NT2/D1 (cell line): Measurements from ENCODE around the gene MICB.

Experiments
- DNase-seq: peaks from one replicate; pipeline ENCODE4 v3.0.0-alpha.2; 2011; ENCODE audit warnings: low read depth, low spot score
- H3K27me3 ChIP-seq: 2 replicates; pipeline ENCODE4 v1.6.0; 2011; ENCODE audit warnings: mild to moderate bottlenecking; ENCODE audit not compliant: insufficient read length, insufficient read depth
- H3K36me3 ChIP-seq: 2 replicates; pipeline ENCODE4 v1.6.1; 2011; ENCODE audit warnings: mild to moderate bottlenecking, low read length, mixed read lengths; ENCODE audit not compliant: insufficient read depth, insufficient read length
- H3K4me1 ChIP-seq: 2 replicates; pipeline ENCODE4 v1.5.1; 2011; ENCODE audit not compliant: insufficient read depth, insufficient read length
- H3K4me3 ChIP-seq: 2 replicates; pipeline ENCODE4 v1.5.1; 2011; ENCODE audit warnings: low read depth; ENCODE audit not compliant: insufficient read length
- H3K9ac ChIP-seq: 2 replicates; pipeline ENCODE4 v1.6.0; 2011; ENCODE audit warnings: low read depth; ENCODE audit not compliant: insufficient read length
- H3K9me3 ChIP-seq: 2 replicates; pipeline ENCODE4 v1.5.1; 2011; ENCODE audit warnings: mild to moderate bottlenecking, low read length; ENCODE audit not compliant: insufficient read depth
- SUZ12 ChIP-seq: IDR thresholded peaks from 2 replicates; pipeline ENCODE4 v1.6.1; 2011; ENCODE audit not compliant: insufficient read length, insufficient read depth; ENCODE audit errors: extremely low read depth
- YY1 ChIP-seq: IDR thresholded peaks from 2 replicates; pipeline ENCODE4 v1.6.1; 2011; ENCODE audit not compliant: insufficient read length, insufficient read depth
- ZNF274 ChIP-seq: IDR thresholded peaks from 2 replicates; pipeline ENCODE4 v1.6.1; 2011; ENCODE audit warnings: mild to moderate bottlenecking, low read depth, low read length

Gene MICB

DNA sequence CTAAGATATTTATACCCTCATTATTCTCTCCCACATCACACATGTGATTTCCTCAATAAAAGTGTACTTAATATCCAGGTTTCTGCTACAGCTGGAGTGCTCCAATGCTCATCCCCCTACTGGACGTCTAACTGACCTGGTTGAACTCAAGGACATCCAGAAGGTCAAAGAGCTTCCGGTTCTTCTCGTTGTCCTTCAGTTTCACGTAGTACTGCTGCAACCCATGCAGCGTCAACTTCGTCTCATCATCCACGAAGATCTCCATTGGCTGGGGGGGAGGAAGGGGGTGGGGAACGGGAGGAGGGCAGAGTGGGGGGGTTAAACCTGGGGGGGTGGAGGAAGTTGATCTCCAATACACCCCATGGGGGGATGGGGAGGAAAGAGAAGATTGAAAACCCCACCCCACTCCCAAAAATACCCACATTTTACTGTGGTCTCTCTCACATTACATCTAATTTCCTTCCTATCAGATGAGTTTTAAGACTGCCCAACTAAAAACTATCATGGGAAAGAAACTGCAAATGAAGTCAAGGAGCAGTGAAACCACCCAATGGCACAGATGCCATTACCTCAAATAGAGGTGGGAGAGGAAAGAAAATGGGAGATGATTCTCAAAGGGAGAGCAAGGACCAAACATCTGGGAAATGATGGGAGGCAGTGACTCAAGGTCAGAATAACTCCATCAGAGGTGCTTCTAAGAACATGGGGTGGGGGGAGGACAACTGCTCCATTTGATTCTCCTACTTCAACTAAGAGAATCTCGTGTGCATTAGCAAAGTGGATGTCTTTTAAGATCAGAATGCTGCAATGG lies 34.9 kb downstream of the MICB start:
- Histone ChIP-seq H3K36me3 (peaks cover 84% of the 10 kb centered on the region), H3K9me3 (no peaks in the 10 kb centered on the region), H3K4me1 (peaks cover 3% of the 10 kb centered on the region), H3K4me3 (no peak overlapping the region), H3K9ac (no peak overlapping the region), H3K27me3 (no peaks in the 10 kb centered on the region)
- TF ChIP-seq ZNF274: no peak
- no peak for TF ChIP-seq SUZ12
- no peak for TF ChIP-seq YY1
- no peak for DNase-seq

- Histone ChIP-seq H3K9ac (no peak overlapping the region), H3K36me3 (peaks cover 88% of the 10 kb centered on the region), H3K9me3 (no peaks in the 10 kb centered on the region), H3K27me3 (no peaks in the 10 kb centered on the region), H3K4me1 (peaks cover 3% of the 10 kb centered on the region), H3K4me3 (no peak overlapping the region)
- no peak for DNase-seq
- TF ChIP-seq YY1 (no peak), ZNF274 (no peak), SUZ12 (no peak)
Measured at GRCh38 chr6:31533455-31533841, 35.5 kb downstream of the MICB start.

DNA sequence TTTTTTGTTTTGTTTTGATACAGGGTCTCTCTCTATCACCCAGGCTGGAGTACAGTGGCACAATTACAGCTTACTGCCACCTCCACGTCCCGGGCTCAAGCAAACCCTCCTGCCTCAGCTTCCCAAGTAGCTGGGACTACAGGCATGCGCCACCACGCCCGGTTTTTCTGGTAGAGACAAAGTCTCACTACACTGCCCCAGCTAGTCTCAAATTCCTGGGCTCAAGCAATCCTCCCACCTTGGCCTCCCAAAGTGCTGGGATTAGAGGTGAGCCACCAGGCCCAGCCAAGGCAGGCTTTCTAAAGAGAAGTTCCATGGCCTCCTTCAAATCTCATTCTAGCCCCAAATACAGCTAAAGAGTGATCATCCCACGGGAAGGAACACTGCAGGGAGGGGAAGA lies 36.1 kb downstream of the MICB start:
- TF ChIP-seq ZNF274 (no peak), YY1 (no peak), SUZ12 (no peak)
- Histone ChIP-seq H3K4me1 (peaks cover 3% of the 10 kb centered on the region), H3K27me3 (no peaks in the 10 kb centered on the region), H3K9me3 (no peaks in the 10 kb centered on the region), H3K4me3 (no peak overlapping the region), H3K9ac (no peak overlapping the region), H3K36me3 (peaks cover 94% of the 10 kb centered on the region)
- DNase-seq: no peak

DNA sequence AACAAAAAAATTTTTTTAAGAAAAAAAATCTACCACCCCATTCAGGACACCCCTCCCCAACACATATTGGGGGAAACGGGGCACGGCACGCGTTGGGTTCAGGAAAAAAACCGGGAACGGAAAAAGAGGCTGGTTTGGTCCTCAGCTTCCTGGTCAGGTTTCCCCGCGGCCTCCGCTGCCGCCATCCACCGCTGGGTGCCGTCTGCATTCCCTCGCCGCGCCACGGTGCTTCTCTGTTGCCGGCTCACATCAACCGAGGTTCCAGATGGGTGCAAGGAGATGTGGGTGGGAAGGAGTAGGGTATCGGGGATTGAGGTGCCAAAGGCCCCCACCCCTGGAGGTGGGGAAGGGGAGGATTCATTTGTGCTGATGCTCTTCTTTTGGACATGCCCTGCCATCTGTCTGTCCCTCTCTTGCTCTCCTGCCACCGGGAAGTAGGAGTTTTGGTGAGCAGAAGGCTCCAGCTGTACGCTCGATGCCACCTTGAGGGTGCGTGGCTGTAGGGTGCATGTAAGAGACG lies 36.6 kb downstream of the MICB start:
- Histone ChIP-seq H3K9me3 (no peaks in the 10 kb centered on the region), H3K36me3 (peaks cover 96% of the 10 kb centered on the region), H3K9ac (no peak overlapping the region), H3K27me3 (no peaks in the 10 kb centered on the region), H3K4me1 (peaks cover 3% of the 10 kb centered on the region), H3K4me3 (no peak overlapping the region)
- no peak for DNase-seq
- TF ChIP-seq SUZ12 (no peak), ZNF274 (no peak), YY1 (no peak)

DNA sequence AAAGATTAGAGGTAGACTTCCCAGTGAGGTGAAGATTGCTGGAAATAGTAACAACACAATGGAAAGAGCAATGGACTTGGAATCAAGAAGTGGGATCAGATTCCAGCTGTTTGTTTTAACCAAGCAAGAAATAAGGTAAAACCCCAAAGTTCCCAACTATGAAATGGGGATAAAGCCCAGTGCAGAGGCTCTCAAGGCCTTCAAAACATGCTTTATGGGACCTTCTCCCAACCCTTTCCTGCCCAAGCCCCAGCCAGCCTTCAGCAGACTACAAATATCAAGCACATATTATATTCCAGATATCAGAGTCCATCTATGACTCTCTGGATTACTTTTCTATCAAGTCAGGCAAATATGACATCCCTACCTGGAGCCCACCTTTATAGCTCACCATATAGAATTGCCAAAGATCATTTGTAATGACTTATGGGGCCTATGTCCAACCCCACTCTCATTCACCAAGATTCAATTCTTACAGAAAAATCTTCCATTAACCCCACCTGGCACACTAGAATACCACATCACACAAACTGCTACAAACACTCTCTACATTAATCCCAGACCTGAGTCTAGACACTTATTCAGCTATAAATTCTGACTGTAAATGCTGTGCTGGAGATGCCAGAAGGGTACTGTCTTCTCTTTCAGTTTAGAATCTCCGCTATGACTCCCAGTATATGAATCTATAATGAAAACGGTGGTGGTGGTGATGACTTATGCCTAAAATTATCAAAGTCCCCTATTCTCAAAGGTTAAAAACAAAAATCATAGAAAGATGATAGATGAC lies 37.8 kb downstream of the MICB start:
- Histone ChIP-seq H3K4me1 (peaks cover 6% of the 10 kb centered on the region), H3K4me3 (no peak overlapping the region), H3K27me3 (no peaks in the 10 kb centered on the region), H3K9me3 (no peaks in the 10 kb centered on the region), H3K9ac (no peak overlapping the region), H3K36me3 (peaks cover 97% of the 10 kb centered on the region)
- DNase-seq: no peak
- TF ChIP-seq ZNF274: no peak
- TF ChIP-seq SUZ12: no peak
- TF ChIP-seq YY1: no peak

GRCh38 chr6:31538805-31539400 lies 41.0 kb downstream of the MICB start:
- TF ChIP-seq ZNF274 (no peak), YY1 (no peak), SUZ12 (no peak)
- no peaks in the 10 kb centered on the region for H3K9me3 ChIP-seq
- no peak for DNase-seq
- no peaks in the 10 kb centered on the region for H3K27me3 ChIP-seq
- no peak overlapping the region for H3K4me3 ChIP-seq
- H3K36me3 ChIP-seq: peaks cover 74% of the 10 kb centered on the region
- H3K9ac ChIP-seq: no peak overlapping the region
- peaks cover 6% of the 10 kb centered on the region for H3K4me1 ChIP-seq

- Histone ChIP-seq H3K4me1 (peaks cover 3% of the 10 kb centered on the region), H3K36me3 (peaks cover 57% of the 10 kb centered on the region), H3K27me3 (no peaks in the 10 kb centered on the region), H3K9ac (peak overlapping the region; percentile 86), H3K4me3 (peak overlapping the region; percentile 66), H3K9me3 (no peaks in the 10 kb centered on the region)
- TF ChIP-seq SUZ12 (no peak), YY1 (no peak), ZNF274 (no peak)
- DNase-seq: no peak
Measured at GRCh38 chr6:31540640-31541039, 42.7 kb downstream of the MICB start.
